Fibroblast of skin of scalp (primary cell): ENCODE data around the gene SOWAHC.
"Not testable (repeated sequence)": the region's sequence is repeated elsewhere in the genome, so short reads cannot be mapped to it uniquely, and the experiment has no call there.

Experiments used
- DNase-seq: peaks from one replicate; pipeline ENCODE4 v3.0.0-alpha.2; 2013

Gene SOWAHC

DNA sequence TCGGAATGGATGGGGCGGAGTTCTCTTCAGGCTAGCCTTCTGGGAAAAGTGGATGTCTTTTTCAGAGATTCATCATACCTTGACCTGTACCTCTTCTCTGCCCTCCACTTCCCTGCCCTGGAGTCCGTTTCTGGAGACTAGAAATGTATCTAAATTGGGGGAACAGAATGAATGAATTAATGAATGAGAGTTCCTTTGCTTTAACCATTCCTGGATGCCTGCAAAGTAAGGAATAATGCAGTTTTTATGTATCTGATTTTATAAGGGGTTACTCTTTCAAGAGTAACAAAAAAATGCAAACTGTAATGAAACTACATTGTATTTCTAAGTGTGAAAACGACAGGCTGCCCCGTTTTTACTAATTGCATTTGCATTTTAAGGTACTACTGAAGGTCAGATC lies 2.0 kb downstream of the SOWAHC start:
- DNase-seq, result no peak

DNA sequence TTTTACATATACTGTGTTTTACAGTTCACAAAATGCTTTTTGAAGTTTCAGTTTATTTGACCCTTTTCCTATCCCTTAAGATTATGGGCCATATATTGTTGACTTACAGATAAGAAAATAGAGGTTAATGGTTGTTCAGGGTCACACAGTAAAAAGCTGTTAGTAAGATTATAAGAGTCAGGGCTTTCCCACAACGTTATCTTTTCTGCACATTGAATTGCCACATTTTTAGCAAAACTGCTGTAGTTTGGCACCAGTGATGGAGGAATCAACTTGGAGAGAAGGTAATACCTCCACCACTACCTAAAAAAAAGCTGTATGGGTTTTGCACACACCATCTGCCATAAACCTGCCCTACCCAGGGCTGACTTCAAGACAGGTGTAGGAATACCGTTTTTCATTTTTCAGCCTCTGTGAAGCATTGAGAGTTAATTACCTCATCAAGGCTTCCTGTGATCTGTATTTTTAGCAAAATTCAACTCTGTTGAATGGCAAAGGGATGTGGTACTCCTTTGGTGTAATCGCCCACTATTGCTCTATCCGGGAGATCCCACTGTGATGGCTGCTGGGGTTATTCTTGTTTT lies 5.0 kb downstream of the SOWAHC start:
- DNase-seq, result no peak

DNA sequence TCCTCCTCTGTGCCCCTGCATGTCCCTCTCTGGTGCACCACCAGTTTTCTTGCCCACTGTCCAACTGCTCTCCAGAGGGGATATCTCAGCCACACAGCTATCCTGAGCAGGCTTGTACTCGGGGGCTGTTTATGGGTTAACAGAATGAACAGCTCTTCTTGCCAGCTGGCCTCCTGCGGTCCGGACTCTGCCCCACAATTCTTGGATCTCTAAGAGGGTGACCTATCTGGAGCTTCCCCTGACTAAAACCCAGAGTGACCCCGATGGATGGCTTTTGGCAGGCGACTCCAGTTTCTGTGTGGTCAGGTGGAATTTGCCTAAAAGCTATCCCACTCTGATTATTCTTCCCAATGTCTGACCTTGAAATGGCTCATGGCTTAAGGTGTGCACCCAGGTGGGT lies 9.1 kb downstream of the SOWAHC start:
- no peak for DNase-seq

DNA sequence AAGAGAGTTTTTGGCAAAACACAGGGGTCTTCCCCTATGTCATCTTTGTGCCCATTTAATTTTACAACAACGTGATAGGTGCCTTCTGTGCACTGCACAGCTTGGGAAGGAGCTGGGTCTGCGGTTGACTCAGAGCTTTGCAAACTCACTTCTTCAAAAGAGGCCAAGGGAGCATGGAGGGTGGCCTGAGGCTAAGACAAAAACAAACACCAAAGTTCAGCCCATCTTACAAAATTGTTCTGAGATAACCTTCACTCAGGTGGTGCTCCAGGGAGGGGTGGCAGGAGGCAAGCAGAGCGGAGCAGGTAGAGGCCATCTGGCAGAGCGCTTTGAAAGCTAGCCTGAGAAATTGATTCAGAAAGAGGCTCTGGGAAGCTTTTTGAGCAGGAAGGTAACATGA lies 9.8 kb downstream of the SOWAHC start:
- no peak for DNase-seq

DNA sequence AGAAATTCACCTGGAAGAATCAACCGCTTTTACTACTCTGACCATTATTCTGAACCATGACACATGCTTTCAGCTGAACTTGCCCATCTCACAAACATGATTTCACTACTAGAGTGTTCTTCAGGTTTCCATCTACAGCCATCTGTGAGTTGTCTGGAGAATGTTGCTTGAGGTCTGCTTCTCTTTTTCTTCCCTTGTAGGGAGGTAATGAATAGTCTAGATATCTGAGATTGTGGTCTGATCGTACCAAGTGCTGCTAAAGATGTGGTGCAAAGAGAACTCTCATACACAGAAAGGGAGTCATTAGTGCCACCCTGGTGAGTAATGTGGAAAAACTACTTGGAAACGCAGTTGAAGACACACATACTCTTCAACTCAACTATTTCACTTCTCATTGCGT lies 10.2 kb downstream of the SOWAHC start:
- DNase-seq, result no peak

DNA sequence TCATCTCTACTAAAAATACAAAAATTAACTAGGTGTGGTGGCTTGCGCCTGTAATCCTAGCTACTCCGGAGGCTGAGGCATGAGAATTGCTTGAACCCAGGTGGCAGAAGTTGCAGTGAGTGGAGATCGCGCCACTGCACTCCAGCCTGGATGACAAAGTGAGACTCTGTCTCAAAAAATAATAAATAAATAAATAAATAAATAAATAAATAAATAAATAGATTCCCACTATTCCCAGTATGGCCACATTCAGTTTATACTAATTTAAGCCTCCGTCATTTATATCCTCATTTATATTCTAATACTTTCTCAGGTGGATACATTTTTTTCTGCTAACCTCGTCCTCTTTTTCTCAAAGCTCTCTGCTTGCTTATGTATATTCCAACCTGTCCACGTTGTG lies 14.2 kb downstream of the SOWAHC start:
- DNase-seq, result not testable (repeated sequence)

DNA sequence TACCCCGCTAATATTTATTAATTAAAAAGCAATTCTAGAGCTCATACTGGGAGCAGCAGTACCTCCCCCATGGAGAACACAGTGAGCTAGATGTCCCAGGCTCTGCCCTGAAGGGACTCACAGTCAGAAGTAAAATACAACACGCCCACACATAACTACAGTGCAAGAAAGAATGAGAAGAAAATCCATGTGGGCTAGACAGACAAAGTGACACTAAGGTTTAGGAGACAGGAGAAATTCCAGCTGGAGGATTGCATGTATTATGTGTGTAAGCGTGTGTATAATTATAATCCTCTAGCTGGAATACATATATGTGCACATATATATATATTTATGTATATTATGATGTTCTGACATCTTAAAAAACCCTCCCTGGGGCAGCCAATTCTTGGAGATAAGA lies 15.7 kb downstream of the SOWAHC start:
- no peak for DNase-seq

DNA sequence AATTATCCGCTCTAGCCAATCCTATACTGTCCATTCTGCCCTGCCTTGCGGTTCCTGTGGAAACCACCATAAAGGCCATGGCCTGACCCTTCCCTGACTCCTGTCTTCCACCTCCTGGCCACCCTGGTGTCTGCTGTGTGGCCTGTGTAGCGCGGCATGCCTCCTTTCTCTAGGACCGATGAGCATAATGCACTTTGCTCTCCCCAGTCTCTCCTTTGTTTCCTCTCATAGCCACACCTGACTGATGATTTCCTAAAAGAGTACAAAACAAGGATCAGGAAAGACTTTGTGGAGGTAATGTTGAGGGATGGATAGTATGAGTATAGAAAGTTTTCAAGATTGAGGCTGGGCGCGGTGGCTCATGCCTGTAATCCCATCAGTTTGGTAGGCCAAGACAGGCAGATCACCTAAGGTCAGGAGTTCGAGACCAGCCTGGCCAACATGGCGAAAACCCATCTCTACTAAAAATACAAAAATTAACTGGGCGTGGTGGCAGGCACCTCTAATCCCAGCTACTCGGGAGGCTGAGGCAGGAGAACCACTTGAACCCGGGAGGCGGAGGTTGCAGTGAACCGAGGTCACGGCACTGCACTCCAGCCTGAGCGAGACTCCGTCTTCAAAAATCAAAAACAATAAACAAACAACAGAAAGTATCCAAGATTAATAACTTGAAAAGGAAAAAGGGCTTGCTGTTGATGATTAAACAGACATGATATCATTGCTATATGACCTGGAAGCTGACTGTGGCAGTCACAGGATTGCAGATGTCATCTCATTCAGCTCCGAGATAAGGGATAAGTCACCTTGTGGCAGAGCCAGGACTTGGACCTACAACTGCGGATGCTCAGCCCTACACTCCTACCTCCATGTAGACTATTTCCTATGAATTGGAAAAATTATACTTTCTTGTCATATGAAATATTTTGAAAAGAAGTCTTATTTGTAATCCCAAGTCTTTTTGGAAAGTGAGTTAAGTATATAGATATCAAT lies 16.6 kb downstream of the SOWAHC start:
- no peak for DNase-seq

DNA sequence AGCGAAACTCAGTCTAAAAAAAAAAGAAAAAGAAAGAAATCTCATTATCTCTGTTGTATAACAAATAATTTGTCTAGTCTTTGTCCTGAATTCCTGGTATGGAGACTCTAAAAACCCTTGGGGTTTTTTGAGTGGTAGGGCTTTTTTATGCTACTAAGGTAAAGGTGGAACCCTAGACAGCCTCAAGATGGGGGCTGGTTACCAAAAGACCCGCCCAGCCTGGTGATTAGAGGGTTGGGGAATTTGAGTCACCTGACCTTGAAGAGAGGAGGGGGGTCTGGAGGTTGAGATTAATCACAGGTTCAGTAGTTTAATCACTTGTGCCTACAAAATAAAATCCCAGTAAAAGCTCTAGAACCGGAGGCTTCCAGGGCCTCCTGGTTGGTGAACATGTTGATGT lies 17.6 kb downstream of the SOWAHC start:
- no peak for DNase-seq

DNA sequence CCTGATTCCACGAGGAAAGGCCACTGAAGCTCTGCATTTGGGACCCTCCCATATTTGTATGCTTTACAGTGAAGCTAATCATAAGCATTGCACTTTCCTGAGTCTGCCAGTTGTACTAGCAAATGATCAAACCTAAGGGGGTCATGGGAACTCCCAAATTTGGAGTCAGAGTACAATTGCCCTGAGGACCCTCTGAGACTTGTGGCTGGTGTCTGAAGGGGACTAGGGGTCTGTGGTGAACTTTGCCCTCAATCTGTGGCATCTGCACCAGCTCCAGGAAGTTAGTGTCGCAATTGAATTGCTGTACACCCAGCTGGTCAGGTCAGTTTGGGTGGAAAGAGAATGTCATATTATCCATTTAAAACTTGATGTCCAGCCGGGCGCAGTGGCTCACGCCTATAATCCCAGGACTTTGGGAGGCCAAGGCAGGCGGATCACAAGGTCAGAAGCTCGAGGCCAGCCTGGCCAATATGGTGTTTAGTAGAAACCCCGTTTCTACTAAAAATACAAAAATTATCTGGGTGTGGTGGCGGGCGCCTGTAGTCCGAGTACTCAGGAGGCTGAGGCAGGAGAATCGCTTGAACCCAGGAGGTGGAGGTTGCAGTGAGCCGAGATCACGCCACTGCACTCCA lies 18.1 kb downstream of the SOWAHC start:
- DNase-seq, result no peak

DNA sequence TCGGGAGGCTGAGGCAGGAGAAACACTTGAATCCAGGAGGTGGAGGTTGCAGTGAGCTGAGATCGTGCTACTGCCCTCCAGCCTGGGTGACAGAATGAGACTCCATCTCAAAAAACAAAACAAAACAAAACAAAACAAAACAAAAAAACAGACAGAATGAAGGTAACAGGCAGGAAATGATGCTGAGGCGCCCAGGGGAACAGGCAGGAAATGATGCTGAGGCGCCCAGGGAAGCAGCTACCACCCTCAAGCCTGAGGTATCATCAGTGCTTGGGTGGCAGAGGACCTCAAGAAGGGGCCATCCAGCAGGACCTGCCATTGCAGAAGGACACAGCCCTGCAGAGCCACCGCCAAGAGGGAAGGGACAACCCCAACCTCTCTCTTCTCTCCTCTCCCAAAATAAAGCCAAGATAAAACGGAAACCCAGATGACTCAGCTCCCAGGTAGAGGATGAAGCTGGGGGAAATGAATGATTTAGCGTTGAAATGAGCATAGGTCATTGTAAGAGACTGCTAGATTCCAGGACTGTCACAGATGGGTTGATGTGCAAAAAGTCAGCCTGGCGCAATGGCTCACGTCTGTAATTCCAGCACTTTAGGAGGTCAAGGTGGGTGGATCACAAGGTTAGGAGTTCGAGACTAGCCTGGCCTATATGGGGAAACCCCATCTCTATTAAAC lies 19.3 kb downstream of the SOWAHC start:
- DNase-seq, result no peak

DNA sequence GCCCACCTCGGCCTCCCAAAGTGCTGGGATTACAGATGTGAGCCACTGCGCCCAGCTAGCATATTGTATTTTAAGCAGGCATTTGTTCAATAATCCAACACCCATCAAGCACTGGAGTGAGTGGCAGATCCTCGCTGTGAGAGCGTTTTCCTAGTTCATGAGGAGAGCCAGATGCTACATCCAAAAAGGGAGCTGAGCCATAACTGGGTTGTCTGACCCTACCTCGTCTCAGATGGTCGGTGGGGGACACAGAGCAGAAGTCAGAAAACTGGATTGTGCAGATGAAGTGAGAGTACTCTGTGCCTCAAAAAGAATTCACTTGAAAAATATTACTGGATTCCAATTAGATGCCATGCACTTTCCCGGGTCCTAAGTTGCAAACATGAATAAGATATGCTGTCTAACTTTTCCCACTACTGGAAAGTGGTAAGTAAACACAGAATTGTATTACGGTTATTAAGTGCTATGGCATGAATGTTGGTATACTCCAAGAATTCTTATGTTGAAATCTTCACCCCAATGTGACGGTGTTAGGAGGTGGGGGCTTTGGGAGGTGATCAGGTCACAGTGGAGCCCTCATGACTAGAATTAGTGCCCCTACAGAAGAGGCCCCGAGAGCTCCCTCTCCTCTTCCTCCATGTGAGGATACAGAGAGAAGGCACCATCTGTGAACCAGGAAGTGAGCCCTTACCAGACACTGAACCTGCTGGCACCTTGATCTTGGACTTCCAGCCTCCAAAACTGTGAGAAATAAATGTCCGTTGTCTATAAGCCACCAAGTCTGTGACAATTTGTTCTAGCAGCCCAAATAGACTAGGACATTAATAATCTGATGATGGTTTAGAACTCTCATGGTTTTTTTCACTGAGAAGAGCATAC lies 21.5 kb downstream of the SOWAHC start:
- DNase-seq, result no peak

DNA sequence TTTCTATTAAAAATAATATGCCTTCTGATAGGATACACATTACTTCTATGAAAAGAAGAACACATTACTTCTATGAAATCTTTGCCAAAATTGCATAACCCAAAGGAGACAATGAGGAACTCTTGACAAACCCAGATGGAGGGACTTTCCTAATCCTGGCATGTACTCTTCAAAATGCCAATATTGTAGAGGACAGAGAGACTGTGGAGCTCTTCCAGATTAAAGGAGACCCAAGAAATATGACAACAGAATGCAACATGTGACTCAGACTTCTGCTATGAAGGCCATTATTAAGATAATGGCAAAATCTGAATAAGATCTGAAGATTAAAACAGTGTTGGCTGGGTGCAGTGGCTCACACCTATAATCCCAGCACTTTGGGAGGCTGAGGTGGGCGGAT lies 22.2 kb downstream of the SOWAHC start:
- DNase-seq, result peak; percentile 29

DNA sequence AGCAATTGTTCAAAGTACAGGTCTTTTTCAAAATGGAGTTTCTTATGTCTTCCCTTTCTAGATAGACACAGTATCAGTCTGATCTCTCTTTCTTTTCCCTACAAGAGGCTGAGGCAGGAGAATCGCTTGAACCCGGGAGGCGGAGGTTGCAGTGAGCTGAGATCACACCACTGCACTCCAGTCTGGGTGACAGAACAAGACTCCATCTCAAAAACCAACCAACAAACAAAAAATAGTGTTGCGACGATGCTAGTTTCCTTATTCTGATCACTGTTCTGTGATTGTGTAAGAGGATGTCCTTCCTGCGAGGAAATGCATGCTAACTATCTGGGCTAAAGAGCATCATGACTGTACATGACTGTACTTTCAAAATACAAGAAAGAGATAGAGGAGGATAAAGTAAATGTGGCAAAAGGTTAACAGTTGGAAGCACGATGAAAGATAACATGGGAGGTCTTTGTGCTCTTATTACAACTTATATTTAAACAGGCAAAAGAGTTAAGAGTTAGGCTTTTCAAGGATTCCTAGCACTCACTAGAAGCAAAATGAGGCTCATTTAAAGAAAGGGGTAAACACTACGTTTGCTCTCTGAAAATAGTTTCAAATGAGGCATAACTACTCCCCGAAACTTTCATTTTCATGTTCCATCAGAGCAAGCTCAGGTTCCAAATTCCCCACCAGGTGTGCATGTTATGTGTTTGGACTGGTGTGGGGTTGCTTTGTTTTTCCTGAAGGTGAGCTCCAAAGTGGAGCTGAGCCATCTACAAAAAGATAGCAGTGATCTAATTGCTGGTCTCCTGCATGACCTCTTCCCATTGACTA lies 23.8 kb downstream of the SOWAHC start:
- no peak for DNase-seq

DNA sequence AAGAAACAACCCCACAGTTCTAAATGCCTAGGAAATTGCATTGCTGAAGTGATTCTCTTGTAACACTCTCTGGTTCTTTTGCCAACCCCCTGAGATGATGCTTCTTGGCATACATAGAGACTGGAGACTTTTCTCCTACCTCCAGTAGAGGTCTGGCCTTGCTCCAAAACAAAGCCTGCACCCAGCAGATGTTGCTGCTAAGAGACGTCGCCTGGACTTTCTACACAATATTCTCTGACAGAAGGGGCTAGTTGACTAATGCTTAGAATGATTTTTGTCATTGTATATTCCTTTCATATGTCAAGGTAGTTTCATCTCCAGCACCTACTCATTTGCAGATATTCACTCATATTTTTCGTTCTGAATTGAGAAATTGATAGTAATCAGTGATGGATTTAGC lies 24.6 kb downstream of the SOWAHC start:
- peak; percentile 24 for DNase-seq

DNA sequence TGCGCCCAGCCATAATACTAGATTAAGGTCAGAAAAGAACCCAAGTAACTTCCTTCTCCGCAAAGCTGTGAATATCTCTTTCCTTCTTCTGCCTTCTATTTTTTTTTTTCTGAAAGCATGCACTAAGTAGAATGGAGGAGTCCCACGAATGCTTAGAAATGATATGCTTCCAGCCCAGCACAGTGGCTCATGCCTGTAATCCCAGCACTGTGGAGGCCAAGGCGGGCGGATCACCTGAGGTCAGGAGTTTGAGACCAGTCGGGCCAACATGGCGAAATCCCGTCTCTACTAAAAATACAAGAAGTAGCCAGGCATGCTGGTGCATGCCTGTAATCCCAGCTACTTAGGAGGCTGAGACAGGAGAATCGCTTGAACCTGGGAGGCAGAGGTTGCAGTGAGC lies 25.8 kb downstream of the SOWAHC start:
- not testable (repeated sequence) for DNase-seq

DNA sequence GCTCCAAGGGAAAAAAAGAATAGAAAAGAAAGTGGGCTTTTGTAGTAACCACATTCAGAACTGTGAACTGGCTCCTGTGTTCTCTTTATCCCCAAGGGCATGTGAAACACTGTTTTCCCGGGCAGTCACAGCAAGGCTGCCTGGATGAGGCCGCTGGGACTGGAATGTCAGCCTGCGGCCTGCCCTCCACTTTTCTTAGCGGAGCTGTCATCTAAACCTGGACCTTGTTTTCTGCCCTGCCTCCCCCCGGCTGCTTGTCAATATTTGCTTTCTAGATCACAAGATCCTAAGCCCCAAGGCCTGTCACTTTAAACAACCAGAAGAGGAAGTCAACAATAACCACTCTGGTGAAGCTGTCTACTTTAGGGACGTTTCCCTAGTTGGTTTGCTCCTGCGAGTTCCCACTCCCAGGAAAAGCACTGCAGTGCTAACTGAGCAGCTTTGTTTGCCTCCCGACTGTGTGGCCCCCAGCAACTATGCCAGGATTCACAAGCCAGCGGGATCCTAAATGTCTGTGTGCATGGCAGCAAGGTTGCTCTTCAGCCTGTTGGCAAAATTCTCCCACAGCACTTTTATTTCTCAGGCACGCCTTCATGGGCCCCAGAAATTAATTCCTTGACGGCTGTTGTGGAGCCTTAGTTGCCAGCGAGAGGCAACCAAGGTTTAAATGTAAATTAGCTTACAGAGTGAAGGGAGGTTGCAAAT lies 30.6 kb downstream of the SOWAHC start:
- DNase-seq, result peak; percentile 21

DNA sequence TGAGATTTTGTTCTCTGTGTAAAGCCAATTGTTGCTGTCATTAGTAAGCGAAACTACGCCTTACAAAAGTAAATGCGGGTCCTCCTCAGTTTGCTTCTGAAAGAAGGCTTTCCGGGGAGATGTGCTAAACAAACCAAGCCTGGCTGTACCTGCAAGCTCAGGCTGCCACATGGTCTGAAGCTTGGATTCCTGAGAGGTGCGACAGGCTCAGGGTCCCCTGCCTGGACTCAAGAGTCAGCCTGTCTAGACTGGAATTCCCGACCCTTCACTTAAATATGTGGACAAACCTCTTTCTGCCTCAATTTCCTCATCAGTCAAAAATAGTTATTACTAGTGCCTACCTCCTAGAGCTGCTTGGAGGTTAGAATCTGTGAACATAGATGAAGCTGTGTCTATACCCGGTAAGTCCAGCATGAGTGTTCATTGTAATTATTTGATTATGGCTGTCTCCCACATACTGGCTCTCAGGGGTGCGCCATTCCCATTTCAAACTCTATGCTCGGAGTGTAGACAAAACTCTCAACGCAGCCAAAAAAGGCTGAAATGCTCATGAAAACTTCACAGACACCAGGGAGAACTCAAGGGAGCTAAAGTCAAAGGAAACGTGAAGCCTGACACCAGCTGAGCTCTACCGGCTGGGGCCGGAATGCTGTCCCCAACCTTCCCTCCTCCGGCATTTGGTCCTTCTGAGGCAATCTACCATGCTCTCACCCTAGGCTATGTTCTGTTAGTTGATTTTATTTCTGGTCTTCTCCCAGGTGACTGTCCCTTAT lies 31.4 kb downstream of the SOWAHC start:
- DNase-seq, result no peak

DNA sequence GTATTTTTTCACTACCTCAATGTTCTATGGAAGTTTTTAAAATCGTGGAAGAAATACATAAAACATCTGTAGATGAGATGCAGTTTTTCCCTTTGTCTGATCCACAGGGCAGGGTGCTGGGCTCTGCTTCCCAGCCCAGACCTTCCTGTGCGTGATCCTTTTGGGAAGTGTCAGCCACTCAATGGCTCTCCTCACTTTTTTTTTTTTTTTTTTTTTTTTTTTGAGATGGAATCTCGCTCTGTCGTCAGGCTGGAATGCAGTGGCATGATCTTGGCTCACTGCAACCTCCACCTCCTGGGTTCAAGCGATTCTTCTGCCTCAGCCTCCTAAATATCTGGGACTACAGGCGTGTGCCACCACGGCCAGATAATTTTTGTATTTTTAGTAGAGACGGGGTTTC lies 32.8 kb downstream of the SOWAHC start:
- DNase-seq, result peak; percentile 30

DNA sequence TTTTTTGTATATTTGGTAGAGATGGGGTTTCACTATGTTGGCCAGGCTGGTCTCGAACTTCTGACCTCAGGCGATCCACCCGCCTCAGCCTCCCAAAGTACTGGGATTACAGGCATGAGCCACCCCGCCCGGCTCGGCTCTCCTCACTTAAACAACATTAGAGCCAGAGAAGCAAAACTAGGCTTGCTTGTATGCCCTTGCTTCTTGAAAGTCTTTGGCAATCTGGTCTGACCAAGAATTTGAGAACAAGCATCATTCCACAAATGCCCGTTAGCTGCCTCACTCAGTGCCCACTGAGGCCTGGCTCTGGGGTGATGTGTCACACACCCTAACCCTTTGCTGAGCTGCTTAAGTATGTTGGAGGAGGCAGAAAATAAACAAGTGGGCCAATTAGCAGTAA lies 33.5 kb downstream of the SOWAHC start:
- peak; percentile 72 for DNase-seq
